ENCODE measurements around the gene PLPP1.

Gene PLPP1

GRCh38 chr5:55498457-55498856 lies 36.3 kb downstream of the PLPP1 start:
- FAIRE-seq, result no peak

GRCh38 chr5:55497712-55498111 lies 37.1 kb downstream of the PLPP1 start:
- FAIRE-seq, result no peak

- FAIRE-seq, result no peak
Measured at GRCh38 chr5:55495216-55495615, 39.5 kb downstream of the PLPP1 start.

DNA sequence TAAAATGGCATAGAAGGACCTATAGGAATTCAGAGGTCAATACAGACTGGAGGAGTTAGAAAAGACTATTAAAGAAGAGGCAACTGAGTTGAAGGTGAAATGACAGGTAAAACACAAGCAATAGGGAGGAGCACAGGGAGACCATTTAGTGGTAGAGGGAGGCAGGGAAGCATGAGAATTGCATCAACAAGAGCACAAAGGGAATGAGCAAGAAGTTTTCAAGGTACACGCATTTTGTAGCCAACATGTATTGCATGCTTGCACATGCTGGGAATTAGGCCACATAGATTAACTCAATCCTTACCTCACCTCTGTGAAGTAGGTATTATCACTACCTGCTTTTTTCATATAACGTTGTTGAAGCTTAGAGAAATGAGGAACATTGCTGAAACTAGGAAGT lies 42.3 kb downstream of the PLPP1 start:
- no peak for FAIRE-seq

DNA sequence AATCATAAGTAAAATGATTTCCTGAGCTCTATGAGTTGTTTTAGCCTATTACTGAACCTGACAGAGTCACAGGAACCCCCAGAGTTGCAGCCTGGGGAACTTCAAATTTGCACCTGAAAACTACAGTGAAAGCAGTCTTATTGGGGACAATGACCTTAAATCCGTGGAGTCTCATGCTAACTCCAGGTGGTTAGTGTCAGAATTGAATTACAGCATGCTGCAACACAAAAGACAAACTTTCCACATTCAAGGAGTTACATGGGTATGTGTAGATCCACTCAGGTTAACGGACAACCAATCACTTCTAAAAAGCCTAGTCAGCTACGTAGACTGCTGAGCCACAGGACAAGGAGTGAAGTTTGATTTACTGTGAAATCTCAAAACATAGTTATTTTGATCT lies 49.7 kb downstream of the PLPP1 start:
- FAIRE-seq, result no peak

DNA sequence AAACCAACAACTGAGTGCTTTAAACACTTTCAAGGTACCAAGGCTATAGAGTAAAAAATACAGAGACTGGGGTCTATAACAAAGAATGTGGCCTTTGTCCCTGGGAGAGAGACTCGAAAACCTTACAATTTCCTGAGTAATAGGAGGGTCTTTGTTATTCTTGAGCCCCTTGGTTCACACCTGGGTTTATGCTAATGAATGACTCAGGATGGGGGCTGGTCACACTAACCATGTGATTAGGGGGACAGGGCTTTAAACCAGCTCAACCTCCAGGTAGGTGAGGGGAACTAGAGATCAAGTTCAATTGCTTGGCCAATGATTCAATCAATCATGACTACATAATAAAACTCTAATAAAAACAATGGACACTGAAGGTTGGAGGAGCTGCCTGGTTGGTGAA lies 50.2 kb downstream of the PLPP1 start:
- FAIRE-seq, result no peak

DNA sequence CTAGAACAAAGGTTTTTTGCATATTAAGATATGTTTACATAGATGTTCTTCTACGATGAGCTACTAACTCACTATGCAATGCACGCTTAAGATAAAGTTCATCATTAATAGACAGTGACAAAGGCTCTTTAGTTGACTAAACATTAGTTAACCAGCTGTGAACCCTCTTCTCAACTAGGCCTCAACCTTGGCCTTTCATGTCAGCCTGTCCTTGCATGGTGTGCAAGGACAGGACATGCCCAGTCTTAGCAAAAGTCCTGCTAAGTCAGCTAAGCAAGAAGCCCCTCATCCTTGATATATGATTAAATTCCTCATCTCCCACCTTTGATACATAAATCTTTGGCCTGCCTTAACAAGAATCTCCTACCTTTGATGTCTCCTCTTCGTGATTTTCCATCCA lies 50.9 kb downstream of the PLPP1 start:
- FAIRE-seq, result no peak

- no peak for FAIRE-seq
Measured at GRCh38 chr5:55481293-55481855, 53.4 kb downstream of the PLPP1 start.

DNA sequence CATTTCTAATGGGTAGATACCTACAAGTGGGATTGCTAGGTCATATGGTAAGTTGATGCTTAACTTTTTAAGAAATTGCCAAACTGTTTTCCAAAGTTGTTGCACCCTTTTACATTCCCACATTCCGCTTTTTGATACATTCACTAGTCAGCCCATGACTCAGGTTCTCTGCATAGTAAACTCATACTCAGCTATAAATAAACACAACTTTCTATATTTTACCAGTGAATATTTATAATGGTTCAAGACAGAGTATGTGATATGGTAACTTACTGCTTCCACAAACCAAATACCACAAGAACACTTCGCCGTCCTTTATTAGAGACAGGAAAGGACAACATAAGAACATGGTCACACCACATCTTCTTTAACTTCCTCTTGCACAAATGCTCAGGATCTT lies 54.0 kb downstream of the PLPP1 start:
- no peak for FAIRE-seq

DNA sequence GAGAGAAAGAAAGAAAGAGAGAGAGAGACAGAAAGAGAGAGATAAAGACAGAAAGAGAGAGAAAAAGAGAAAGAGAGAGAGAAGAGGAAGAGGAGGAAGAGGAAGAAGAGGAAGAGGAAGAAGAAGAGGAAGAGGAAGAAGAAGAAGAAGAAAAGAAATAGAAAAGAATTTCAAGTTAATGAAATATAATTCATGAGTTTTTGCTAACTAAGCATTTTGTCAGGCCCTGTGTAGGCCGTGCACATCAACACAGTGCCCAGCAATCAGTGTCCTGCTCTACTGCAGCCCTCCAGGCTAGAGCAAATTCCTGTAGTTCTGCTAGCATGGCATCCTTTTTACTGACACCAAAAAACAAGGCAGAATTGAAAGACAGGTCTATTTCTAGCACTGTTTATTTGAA lies 62.1 kb downstream of the PLPP1 start:
- FAIRE-seq, result no peak

DNA sequence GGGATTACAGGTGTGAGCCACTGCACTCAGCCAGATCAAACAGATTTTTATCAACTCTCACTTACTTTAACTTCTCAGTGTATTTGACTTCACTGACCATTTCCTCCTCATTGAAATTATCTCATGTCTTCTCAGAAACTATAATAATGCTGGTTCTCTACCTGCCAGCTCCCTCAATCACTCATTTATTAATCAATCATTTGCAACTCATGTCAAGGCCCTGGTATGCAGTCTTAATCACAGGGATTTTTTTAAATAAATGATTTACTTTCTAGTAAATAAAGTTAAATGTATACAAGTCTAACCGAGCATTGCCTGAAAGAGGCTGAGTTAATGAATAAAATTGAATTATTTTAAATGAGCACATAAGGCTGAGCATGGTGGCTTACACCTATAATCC lies 63.3 kb downstream of the PLPP1 start:
- no peak for FAIRE-seq

- no peak for FAIRE-seq
Measured at GRCh38 chr5:55470282-55470681, 64.5 kb downstream of the PLPP1 start.

- FAIRE-seq, result no peak
Measured at GRCh38 chr5:55469839-55470238, 64.9 kb downstream of the PLPP1 start.

DNA sequence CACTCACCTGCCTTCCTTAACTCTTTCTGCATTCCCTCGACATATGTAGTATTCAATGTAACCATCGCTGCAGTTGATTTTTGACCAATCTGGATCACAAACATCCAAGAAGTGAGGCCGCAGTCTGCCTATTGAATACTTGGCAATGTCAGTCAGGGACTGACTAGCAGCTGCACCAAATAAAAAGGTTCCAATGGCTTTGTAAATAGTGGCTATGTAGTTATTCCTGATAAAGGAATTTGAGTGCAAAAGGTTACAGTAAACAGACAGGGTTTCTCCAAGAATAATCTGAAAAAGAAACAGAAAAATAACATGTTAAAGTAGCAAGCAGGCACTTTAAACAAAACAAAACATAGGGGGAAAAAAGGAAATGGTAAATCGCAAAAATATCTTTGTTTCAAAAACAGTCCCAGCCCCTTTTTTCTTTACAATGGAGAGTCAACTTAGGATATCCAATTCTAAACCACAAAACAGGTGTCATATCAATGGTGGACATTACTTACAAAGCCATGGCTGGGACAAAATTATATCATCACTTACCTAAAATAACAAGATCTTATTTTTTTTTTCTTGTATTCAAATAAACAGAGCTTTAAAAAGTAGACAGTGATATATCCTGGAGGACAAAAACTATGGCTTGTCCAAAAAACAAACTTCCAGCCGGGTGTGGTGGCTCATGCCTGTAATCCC lies 66.8 kb downstream of the PLPP1 start:
- no peak for FAIRE-seq

GRCh38 chr5:55463613-55464012 lies 71.2 kb downstream of the PLPP1 start:
- no peak for FAIRE-seq

- no peak for FAIRE-seq
Measured at GRCh38 chr5:55459572-55459971, 75.2 kb downstream of the PLPP1 start.

DNA sequence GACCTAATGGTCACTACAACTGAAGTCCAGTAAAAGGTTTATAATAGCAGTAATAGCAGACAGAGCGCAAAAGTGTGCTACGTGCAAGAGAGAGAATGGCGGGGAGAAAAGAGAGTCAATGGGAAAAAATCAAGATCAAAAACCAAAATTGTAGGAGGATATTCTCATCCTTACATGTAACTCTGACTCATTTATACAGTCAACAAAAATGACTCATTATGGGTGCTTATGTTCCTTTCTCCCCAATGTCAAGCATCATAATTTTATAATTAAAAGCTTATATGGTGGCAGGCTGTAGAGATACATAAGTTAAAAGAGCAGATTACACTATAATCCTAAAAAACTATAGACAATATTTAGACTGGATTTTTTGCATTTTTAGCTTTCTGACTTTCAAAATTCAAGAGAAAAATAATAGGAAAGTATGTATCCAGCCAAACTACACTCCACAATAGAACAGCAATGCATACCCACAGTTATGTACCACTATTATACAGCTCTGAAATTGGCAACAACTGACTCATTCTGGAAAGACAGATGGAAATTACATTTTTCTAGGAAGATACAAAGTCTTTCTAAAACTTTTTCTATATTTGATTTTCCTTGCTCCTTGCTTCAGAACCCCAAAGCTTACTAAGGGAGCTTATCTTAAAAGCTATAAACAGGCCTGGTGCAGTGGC lies 78.4 kb downstream of the PLPP1 start:
- no peak for FAIRE-seq

DNA sequence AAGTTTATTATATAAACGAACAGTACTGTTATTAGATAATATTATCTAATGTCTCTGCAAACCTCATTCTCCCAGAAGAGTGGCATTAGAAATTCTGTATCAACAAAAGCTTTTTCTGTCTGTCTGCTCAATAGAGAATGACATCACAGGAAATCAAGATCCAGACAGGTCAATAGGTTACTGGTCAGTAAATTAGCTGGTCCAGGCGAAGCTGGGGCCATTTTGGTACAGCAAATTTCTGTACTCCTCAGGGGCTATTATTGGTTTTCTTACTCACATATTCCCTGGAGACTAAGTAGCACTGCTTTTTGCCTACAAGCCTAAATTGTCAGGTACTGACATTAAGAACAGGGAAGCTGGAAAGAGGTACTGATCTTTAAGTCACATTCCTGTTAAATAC lies 80.5 kb downstream of the PLPP1 start:
- no peak for FAIRE-seq

DNA sequence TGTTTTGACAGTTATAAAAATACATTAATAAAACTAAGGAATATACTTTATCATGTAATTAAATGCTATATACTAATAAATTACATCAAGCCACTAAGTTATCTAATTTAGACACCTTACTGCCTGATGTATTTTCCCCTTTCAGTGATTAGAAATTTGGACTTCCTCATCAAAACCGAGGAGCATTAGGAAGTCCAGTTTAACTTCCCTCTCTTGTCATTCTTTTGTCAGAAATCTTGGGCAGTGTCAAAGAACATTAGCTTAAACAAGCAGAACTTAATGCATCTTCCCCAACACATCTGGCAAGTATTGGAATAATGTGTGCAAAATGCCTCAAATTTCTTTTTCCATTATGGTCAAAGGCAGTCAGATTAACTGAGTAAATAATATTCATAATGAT lies 81.6 kb downstream of the PLPP1 start:
- no peak for FAIRE-seq

GRCh38 chr5:55451976-55452375 lies 82.8 kb downstream of the PLPP1 start:
- no peak for FAIRE-seq

GRCh38 chr5:55450050-55450765 lies 84.6 kb downstream of the PLPP1 start:
- FAIRE-seq, result no peak

- FAIRE-seq, result no peak
Measured at GRCh38 chr5:55446640-55447351, 88.0 kb downstream of the PLPP1 start.

GRCh38 chr5:55445791-55446190 lies 89.0 kb downstream of the PLPP1 start:
- FAIRE-seq, result no peak
